NT2/D1 (cell line): ENCODE data around the gene TREX2.

Experiments
- DNase-seq: peaks from one replicate; pipeline ENCODE4 v3.0.0-alpha.2; 2011; ENCODE audit warnings: low read depth, low spot score
- H3K27me3 ChIP-seq: 2 replicates; pipeline ENCODE4 v1.6.0; 2011; ENCODE audit warnings: mild to moderate bottlenecking; ENCODE audit not compliant: insufficient read length, insufficient read depth
- H3K36me3 ChIP-seq: 2 replicates; pipeline ENCODE4 v1.6.1; 2011; ENCODE audit warnings: mild to moderate bottlenecking, low read length, mixed read lengths; ENCODE audit not compliant: insufficient read depth, insufficient read length
- H3K4me1 ChIP-seq: 2 replicates; pipeline ENCODE4 v1.5.1; 2011; ENCODE audit not compliant: insufficient read depth, insufficient read length
- H3K4me3 ChIP-seq: 2 replicates; pipeline ENCODE4 v1.5.1; 2011; ENCODE audit warnings: low read depth; ENCODE audit not compliant: insufficient read length
- H3K9ac ChIP-seq: 2 replicates; pipeline ENCODE4 v1.6.0; 2011; ENCODE audit warnings: low read depth; ENCODE audit not compliant: insufficient read length
- H3K9me3 ChIP-seq: 2 replicates; pipeline ENCODE4 v1.5.1; 2011; ENCODE audit warnings: mild to moderate bottlenecking, low read length; ENCODE audit not compliant: insufficient read depth
- SUZ12 ChIP-seq: IDR thresholded peaks from 2 replicates; pipeline ENCODE4 v1.6.1; 2011; ENCODE audit not compliant: insufficient read length, insufficient read depth; ENCODE audit errors: extremely low read depth
- YY1 ChIP-seq: IDR thresholded peaks from 2 replicates; pipeline ENCODE4 v1.6.1; 2011; ENCODE audit not compliant: insufficient read length, insufficient read depth
- ZNF274 ChIP-seq: IDR thresholded peaks from 2 replicates; pipeline ENCODE4 v1.6.1; 2011; ENCODE audit warnings: mild to moderate bottlenecking, low read depth, low read length

Gene TREX2

DNA sequence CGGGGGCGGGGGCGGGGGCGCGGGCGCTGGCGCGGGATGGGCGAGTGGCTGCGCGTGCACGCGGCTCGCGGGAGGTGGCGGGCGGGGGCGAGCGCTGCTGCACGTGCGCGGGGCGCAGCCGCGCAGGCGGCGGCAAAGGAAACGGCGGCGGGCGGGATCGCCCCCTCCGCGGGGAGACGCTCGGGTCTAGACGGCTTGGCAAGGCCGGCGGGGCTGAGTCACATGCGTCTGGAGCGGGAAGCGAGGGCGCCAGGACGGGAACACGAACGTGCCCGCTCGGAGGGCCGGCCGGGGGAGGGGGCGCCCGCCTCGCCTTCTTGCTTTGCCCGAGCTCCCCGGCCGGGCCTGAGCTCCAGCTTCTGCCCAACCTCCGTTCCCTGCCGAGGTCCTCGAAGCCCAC lies 28.9 kb upstream of the TREX2 start:
- no peak for DNase-seq
- Histone ChIP-seq H3K27me3 (no peaks in the 10 kb centered on the region), H3K4me1 (no peaks in the 10 kb centered on the region), H3K9me3 (no peaks in the 10 kb centered on the region), H3K36me3 (no peaks in the 10 kb centered on the region), H3K9ac (no peak overlapping the region), H3K4me3 (no peak overlapping the region)
- TF ChIP-seq ZNF274 = no peak
- TF ChIP-seq YY1 = no peak
- TF ChIP-seq SUZ12 = no peak

GRCh38 chrX:153474266-153474665 lies 28.4 kb upstream of the TREX2 start:
- no peaks in the 10 kb centered on the region for H3K27me3 ChIP-seq
- no peak for DNase-seq
- H3K4me1 ChIP-seq = no peaks in the 10 kb centered on the region
- H3K4me3 ChIP-seq = no peak overlapping the region
- H3K9me3 ChIP-seq = no peaks in the 10 kb centered on the region
- H3K9ac ChIP-seq = no peak overlapping the region
- no peak for TF ChIP-seq YY1
- no peak for TF ChIP-seq SUZ12
- no peak for TF ChIP-seq ZNF274
- no peaks in the 10 kb centered on the region for H3K36me3 ChIP-seq

DNA sequence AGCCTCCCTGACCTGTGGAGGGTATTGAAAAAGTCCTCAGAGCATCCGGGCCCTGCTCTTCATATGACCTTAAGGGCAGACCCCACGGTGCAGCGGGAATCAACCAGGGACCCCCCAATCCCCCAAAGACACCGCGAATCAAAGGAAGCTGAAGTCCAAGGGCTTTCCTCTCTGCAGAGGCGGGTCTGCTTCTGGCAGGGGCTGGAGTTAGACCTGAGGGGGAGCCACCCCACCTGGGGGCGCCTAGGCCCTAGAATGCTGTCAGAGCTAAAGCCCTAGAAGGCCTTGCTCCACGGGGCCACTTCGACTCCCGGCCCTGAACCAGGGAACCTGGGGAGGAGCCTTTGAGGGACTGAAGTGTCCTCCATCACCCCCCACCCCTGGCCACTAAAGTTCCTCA lies 27.3 kb upstream of the TREX2 start:
- Histone ChIP-seq H3K4me1 (no peaks in the 10 kb centered on the region), H3K4me3 (no peak overlapping the region), H3K36me3 (peaks cover 9% of the 10 kb centered on the region), H3K9ac (no peak overlapping the region), H3K27me3 (no peaks in the 10 kb centered on the region), H3K9me3 (no peaks in the 10 kb centered on the region)
- no peak for DNase-seq
- TF ChIP-seq YY1 (no peak), ZNF274 (no peak), SUZ12 (no peak)

DNA sequence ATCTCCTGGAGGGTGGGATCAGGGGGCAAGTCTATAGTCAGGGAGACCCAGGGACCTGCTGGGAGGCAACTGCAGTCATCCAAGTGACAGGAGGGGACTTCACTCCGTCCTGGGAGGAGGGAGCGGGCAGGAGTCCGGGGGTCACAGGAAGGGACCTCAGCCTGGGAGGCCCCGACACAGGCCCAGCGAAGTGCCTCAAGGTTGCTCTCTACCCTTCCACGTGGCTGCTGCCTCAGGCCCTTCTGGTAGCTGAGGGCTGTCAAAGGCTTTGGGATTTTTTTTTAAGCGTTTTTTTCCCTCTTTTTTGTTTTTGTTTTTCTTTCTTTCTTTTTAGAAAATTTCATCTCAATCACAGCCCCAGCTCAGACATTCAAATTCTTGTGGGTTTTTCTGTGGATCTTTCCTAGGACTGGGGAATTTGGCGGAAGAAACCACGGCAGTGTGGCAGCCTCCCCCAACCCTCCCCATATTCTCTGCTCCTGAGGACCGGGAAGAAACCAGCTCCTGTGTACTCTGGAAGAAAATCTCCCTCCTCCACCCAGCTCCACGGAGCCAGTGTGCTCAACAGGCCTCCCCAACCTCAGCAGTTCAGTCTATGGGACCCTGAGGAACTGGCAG lies 25.9 kb upstream of the TREX2 start:
- H3K27me3 ChIP-seq = no peaks in the 10 kb centered on the region
- H3K36me3 ChIP-seq = peaks cover 15% of the 10 kb centered on the region
- H3K4me1 ChIP-seq = no peaks in the 10 kb centered on the region
- TF ChIP-seq ZNF274 (no peak), SUZ12 (no peak), YY1 (no peak)
- no peak for DNase-seq
- no peak overlapping the region for H3K9ac ChIP-seq
- H3K4me3 ChIP-seq = no peak overlapping the region
- no peaks in the 10 kb centered on the region for H3K9me3 ChIP-seq

- peak within 1 kb of the TSS; percentile 58 for H3K4me3 ChIP-seq
- H3K9me3 ChIP-seq = no peaks in the 10 kb centered on the region
- no peaks in the 10 kb centered on the region for H3K27me3 ChIP-seq
- H3K36me3 ChIP-seq = peaks cover 15% of the 10 kb centered on the region
- peak within 1 kb of the TSS; percentile 72 for H3K9ac ChIP-seq
- TF ChIP-seq ZNF274 = no peak
- no peak for TF ChIP-seq SUZ12
- no peaks in the 10 kb centered on the region for H3K4me1 ChIP-seq
- peak; percentile 64 for DNase-seq
Observed at GRCh38 chrX:153470411-153471363, 24.8 kb upstream of the TREX2 start, which contains the start of gene HAUS7. HAUS7 (minus strand) TSS chrX:153470576; CDS start chrX:153470557, 19 bp downstream.

- H3K4me3 ChIP-seq = peak overlapping the region; percentile 58
- H3K9me3 ChIP-seq = no peaks in the 10 kb centered on the region
- H3K9ac ChIP-seq = peak overlapping the region; percentile 72
- no peaks in the 10 kb centered on the region for H3K27me3 ChIP-seq
- TF ChIP-seq YY1 (no peak), SUZ12 (no peak), ZNF274 (no peak)
- DNase-seq = no peak
- no peaks in the 10 kb centered on the region for H3K4me1 ChIP-seq
- peaks cover 15% of the 10 kb centered on the region for H3K36me3 ChIP-seq
Observed at GRCh38 chrX:153469811-153470410, 24.1 kb upstream of the TREX2 start.

GRCh38 chrX:153468008-153468580 lies 22.2 kb upstream of the TREX2 start:
- Histone ChIP-seq H3K4me3 (no peak overlapping the region), H3K9me3 (no peaks in the 10 kb centered on the region), H3K36me3 (peaks cover 24% of the 10 kb centered on the region), H3K27me3 (no peaks in the 10 kb centered on the region), H3K4me1 (no peaks in the 10 kb centered on the region), H3K9ac (no peak overlapping the region)
- TF ChIP-seq YY1 = no peak
- TF ChIP-seq ZNF274 = no peak
- TF ChIP-seq SUZ12 = no peak
- DNase-seq = no peak
